HG03045 (cell line): Measurements from ENCODE around the gene UBE2H.

Experiments
- ATAC-seq: cut with Tn5 transposase; IDR thresholded peaks from one replicate; pipeline ENCODE4 v1.9.1; 2021; ENCODE audit warnings: mild to moderate bottlenecking, moderate library complexity; ENCODE audit not compliant: unreplicated experiment

Gene UBE2H

GRCh38 chr7:129789652-129790051 lies 163.1 kb downstream of the UBE2H start:
- no peak for ATAC-seq

- no peak for ATAC-seq
Observed at GRCh38 chr7:129789000-129789399, 163.8 kb downstream of the UBE2H start.

DNA sequence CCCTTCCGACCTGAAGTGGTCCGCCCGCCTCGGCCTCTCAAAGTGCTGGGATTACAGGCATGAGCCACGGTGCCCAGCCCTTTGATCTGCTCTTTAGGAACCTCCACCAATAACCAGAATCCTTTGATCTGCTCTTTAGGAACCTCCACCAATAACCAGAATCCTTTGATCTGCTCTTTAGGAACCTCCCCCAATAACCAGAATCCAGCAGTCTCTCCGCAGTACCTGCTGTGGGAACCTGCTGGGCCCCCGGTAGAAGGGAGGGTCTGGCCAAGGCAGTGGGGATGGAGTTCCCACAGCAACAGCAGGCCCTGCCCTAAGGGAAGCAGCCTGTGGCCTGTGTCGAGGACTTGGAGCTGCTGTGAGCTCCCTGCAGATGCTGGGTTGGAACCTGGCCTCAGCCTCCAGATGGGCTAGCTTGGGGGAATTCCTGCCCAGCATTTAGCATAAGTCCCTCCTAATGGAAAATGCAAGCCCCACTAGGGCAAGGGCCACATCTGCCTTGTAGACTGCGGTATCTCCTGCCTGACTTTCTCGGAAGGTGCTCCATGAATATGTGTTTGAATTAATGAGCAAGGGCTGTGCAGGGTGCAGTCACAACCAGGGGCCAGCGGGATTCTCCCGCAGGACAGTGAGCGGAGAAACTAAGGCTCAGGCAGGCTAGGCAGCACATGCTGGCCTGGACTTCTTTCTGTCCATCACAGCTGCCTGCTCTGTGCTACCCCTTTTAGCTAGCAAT lies 165.8 kb downstream of the UBE2H start:
- ATAC-seq, result no peak

DNA sequence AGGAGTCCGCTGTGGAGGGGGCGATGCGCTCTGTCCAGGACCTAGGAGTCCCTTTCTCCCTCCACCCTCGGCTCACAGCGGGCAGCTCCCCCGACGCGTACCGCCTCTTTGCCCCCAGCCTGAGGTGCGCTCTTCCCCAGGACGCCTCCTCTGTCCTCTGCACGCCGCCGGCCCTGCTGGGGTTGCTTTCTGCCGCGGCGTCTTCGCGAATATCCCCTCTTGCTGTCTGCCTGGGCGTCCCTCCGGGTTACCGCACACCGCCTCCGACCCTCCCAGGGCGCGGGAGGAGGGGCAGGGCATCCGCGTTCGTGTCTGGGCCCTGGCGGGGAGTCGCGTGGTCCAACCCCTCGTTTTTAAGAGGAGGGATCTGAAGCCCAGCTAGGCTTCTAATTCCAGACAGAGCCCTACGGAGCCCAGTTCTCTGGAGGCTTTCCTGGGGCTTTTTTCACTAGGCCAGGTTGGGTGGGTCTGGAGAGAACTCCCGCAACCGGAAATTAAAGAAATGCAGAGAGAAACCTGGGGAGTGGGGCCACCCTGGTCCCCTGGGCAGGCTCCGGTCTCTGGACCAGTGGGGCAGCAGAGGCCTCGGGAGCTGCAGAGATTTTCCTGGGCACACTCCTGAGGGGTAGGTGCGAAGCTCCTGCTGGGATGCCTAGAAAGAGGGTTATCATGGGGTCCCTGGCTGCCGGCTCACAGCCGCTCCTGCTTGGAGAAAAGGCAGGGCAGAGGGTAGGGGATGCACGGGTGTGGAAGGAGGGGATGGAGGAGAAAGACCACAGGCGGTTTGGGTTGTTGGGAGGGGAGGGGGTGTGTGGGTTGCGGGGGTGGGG lies 166.9 kb downstream of the UBE2H start:
- no peak for ATAC-seq

GRCh38 chr7:129784783-129785684 lies 167.7 kb downstream of the UBE2H start:
- ATAC-seq, result no peak

DNA sequence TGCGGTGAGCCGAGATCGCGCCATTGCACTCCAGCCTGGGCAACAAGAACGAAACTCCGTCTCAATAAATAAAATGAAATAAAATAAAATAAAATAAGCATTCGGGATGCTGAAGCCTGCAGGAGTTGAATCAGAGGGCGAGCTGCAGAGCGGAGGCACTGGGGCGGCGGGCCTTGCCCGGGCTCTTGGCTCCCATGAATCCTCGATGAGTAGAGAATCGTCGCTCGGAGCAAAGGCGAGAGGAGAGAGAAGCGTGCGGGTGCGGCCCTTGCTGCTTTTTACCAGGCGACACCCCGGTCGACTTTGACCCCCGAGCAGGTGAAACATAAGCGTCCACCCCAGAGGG lies 168.3 kb downstream of the UBE2H start:
- no peak for ATAC-seq

- no peak for ATAC-seq
Observed at GRCh38 chr7:129783584-129783919, 169.2 kb downstream of the UBE2H start.

GRCh38 chr7:129782818-129783583 lies 169.8 kb downstream of the UBE2H start:
- ATAC-seq, result no peak

- ATAC-seq, result no peak
Observed at GRCh38 chr7:129781928-129782817, 170.6 kb downstream of the UBE2H start.

DNA sequence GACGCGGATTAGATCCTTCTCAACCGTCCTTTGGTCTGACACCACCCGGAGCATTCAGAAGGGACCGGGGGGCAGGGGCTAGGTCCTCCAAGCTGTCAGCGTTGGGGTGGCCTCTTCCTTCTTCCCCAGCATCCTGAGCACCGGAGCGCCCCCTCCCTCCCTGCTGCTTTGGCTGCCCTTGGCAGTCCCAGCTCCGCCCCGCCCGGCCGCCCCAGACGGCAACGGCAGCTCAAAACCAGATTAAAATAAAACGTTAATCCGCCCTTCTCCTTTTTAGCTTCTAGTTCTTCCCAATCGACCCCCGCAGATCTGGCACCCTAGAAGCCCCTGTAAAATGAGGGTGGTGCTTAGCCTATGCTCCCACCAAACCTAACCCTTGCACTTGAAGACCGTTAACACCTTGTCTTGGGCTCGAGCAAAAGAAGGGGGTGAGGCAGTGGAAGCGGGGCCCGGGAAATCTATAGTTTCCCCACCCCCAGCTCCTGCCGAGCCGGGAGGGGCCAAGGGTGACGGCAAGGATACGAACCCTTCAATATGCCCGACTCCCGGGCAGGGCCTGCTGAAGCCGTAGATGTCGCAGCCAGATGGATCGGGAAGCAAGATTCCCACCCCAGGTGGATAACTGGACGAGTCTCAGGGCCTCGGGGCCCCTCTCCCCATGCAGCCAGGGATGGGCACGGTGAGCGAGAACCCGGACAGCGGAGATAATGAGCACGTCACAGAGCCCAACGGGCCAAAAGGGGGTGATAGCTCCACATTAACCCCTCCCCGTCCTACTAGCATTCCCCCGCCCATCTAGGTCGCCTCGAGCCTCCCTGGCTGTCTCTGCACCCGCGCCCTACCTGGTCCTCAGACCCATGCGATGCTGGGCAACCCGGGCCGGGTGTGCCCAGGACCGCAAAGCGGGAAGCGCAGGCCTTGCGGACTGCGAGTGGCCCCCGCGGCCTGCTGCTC lies 171.5 kb downstream of the UBE2H start:
- ATAC-seq, result no peak
